ENCODE data around the gene PTPN20. TPM values are rescaled to one million over a fixed set of nuclear protein-coding genes. Genes with fewer than 3 reads are reported as not detected.

PTPN20 gene
- total and polyA plus RNA-seq, 8 donors, result 3.2 to 7.1 (median 4.2) TPM

DNA sequence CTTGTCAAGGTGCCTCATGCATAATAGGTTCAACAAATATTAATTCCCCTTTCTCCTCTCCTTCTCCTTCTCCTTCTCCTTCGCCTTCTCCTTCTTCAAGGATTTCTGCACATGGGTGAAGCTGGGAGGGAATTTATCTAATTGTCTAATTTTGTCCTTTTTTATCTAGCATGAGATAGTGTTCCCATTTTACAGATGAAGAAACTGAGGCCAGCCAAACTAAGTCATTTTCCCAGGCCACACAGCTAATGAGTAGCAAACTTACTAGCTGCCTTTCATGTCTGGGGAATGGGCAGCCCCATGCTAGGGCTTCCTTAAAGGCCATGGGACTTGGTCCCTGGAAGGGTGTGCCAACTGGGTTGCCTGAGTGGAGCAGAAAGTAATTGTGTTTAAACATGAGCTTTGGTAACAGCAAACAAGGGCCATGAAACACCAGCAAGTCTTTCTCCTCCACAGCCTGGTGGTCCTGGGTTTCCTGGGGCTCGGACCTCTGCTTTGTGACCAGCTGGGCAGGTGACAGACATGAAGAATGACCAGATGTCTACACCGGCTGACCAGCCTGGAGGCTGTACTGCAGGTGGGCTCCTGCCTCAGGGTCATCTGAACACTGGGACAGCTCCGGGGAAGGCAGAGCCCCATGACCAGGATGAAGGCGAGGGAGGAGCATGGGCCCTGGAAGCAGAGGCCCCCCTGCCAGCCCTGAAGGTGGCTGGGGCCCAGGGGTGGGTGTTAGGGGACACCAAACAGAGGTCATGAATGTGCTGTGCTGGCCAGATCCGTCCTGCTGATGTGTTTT, 138.0 kb downstream of the PTPN20 start:
- DNase-seq, result no peak
- Histone ChIP-seq H3K4me3 (no peak overlapping the region), H3K27me3 (no peaks in the 10 kb centered on the region), H3K27ac (no peak overlapping the region), H3K4me1 (peaks cover 0 to 6% of the 10 kb centered on the region in 2 donors), H3K9me3 (no peaks in the 10 kb centered on the region), H3K36me3 (no peaks in the 10 kb centered on the region)
- intact Hi-C loops (cut with DNase I), result loop anchor here in 1 of 2 donors (10.0 kb wide), 1 partner anchor 266 kb away; no protein-coding TSS in a partner anchor
- no peak for ATAC-seq
- no peak for TF ChIP-seq CTCF (IDR thresholded peaks at IDR 0.05)

- Histone ChIP-seq H3K9me3 (no peaks in the 10 kb centered on the region), H3K27ac (no peak overlapping the region), H3K4me3 (no peak overlapping the region), H3K4me1 (peaks cover 0 to 6% of the 10 kb centered on the region in 2 donors), H3K27me3 (no peaks in the 10 kb centered on the region), H3K36me3 (no peaks in the 10 kb centered on the region)
- TF ChIP-seq CTCF (IDR thresholded peaks at IDR 0.05), result no peak
- ATAC-seq, result no peak
- no peak for DNase-seq
- intact Hi-C loops (cut with DNase I), result loop anchor here in 1 of 2 donors (10.0 kb wide), 1 partner anchor 265 kb away; no protein-coding TSS in a partner anchor
Observed at GRCh38 chr10:47049906-47050305, 138.7 kb downstream of the PTPN20 start.

DNA sequence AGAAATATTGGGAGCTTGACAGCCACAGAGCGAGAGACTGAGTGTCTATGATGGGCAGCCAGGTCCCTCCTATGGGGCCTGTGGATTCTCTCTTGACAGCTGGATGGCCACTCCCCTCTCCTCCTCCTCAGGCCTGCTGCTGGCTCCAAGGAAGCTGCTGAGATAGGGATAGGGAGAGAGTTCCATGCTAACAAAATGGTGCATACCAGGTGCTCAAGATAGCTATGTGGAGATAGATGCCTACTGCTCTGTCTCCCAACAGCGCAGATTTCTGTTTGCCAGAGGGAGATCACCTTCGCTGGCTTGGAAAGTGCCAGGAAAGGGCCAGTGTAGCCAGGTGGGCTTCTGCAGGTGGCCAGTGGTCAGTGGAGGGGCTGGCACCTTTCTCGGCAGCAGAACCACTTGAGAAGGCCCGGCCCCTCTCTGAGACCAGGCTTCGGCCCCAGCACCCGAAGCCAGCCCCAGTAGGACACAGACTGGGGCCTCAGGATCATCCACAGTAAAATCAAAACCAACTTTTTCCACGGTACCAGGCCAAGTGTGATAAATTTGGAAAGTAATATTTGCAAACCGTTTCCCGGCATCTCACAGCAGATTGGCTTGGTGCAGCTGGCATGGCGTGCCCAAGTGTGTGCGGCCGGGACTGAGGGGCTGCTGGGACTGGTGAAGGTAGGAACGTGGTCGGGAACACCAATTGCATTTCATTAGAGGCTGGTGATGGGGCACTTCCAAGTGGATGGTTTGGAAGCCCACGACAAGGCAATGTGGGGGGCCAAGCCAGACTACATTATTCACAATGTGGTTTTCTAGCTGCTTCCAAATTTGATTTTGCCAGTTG, 139.6 kb downstream of the PTPN20 start:
- Histone ChIP-seq H3K36me3 (no peaks in the 10 kb centered on the region), H3K4me1 (peaks cover 0 to 6% of the 10 kb centered on the region in 2 donors), H3K27me3 (no peaks in the 10 kb centered on the region), H3K4me3 (no peak overlapping the region), H3K27ac (no peak overlapping the region), H3K9me3 (no peaks in the 10 kb centered on the region)
- ATAC-seq, result no peak
- no peak for DNase-seq
- TF ChIP-seq CTCF (IDR thresholded peaks at IDR 0.05), result no peak
- intact Hi-C loops (cut with DNase I), result no loop called here

DNA sequence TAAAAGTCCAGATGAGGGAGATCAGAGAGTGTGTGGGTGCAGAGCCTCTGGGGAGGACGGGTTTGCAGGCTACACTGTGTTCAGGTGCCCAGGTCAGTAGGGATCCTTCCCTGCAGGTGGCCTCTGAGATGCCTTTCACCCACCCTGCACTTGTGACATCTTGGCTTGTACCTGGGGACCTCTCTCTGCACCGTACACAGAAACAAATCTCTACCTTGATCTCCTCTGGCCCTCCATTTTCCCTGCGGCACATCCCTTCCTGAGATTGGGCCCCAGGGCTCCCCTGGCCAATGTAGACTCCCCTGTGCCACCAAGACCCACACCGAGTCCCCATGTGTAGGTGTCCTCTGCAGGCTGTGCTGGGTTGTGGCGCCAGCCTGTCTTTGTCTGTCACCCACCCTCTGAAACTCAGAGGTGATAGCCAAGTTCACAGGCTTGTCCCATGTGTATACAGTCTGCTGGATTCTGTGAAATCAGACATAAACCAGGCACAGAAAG, 140.6 kb downstream of the PTPN20 start:
- intact Hi-C loops (cut with DNase I), result no loop called here
- no peaks in the 10 kb centered on the region for H3K9me3 ChIP-seq
- H3K4me1 ChIP-seq, result peaks cover 0 to 6% of the 10 kb centered on the region in 2 donors
- DNase-seq (no peak), ATAC-seq (no peak)
- H3K36me3 ChIP-seq, result no peaks in the 10 kb centered on the region
- no peak overlapping the region for H3K4me3 ChIP-seq
- no peaks in the 10 kb centered on the region for H3K27me3 ChIP-seq
- TF ChIP-seq CTCF (IDR thresholded peaks at IDR 0.05), result no peak
- H3K27ac ChIP-seq, result no peak overlapping the region
